Measurements from ENCODE around the gene ARMS2. TPM values are rescaled to one million over a fixed set of nuclear protein-coding genes. Genes with fewer than 3 reads are reported as not detected.

The ARMS2 gene, protein sequence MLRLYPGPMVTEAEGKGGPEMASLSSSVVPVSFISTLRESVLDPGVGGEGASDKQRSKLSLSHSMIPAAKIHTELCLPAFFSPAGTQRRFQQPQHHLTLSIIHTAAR
- total RNA-seq, result not detected

DNA sequence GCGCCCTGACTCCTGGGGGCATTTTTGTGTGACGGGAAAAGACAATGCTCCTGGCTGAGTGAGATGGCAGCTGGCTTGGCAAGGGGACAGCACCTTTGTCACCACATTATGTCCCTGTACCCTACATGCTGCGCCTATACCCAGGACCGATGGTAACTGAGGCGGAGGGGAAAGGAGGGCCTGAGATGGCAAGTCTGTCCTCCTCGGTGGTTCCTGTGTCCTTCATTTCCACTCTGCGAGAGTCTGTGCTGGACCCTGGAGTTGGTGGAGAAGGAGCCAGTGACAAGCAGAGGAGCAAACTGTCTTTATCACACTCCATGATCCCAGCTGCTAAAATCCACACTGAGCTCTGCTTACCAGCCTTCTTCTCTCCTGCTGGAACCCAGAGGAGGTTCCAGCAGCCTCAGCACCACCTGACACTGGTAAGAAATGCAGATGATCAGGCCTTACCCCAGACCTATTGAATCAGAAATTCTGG, at the start of gene ARMS2:
Gene ARMS2, plus strand, starts transcription at position 51 of the 478 bp plus-strand sequence. Its CDS starts 75 bp downstream, at position 126.
- peaks cover 32% of the 10 kb centered on the region for H3K27me3 Mint-ChIP-seq
- ATAC-seq, result no peak
- CTCF ChIA-PET, result interaction anchor here (3.1 kb wide), 1 partner anchor 111 kb away, joined by 12 read pairs; no protein-coding TSS in a partner anchor

DNA sequence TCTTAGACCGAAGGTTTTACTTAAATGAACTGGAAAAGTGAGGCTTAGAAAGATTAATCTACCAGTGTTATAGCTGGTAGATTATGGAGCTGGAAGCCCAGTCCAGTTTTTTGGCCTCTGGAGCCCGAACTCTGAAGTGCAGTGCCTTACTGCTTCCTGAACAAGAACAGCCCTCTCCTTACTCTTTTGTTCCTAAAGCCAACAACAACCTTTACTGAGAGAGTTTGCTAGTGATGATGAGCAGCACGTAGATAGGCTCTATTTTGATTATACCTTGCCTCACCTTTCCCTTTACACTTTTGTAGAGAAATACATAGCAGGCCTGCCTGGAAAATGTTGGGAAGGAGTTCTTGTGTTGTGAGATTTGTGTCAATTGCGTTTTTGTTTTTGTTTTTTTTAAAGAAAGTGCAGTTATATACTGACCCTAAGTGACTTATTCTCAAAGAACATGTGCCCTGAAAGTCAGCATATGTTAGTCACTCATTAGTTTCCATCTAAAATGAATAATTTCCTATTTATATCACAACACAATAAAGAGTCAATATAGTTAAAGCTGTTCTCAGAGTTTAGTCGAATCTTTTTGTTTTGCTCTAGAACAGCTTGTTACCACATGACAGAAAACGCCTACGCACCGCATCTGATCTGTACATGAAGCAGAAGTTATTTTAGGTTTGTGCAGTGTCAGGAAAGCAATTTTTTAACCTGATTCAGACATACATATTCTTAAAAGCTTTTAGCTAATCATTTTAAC, 46.9 kb upstream of the ARMS2 start:
- no peaks in the 10 kb centered on the region for H3K27me3 Mint-ChIP-seq
- H3K9me3 Mint-ChIP-seq, result no peaks in the 10 kb centered on the region
- DNase-seq (peak; percentile 34), ATAC-seq (peak; percentile 49)
- POLR2A ChIA-PET, result interaction anchor here (1.0 kb wide), 1 partner anchor 32 kb away, joined by 4 read pairs; no protein-coding TSS in a partner anchor
- peak overlapping the region; percentile 63 for H3K27ac Mint-ChIP-seq
- TF ChIP-seq CTCF (IDR thresholded peaks at IDR 0.05), result no peak
- H3K4me1 Mint-ChIP-seq (ENCODE audit: low read depth), result peaks cover 41% of the 10 kb centered on the region
- peak overlapping the region; percentile 6 for H3K4me3 Mint-ChIP-seq
- CTCF ChIA-PET, result interaction anchor here (0.8 to 1.1 kb wide), 2 partner anchors 21 to 27 kb away, joined by 3 read pairs; no protein-coding TSS in a partner anchor
- peaks cover 25% of the 10 kb centered on the region for H3K36me3 Mint-ChIP-seq (ENCODE audit: low read depth)
- intact Hi-C loops (cut with micrococcal nuclease), result no loop called here

More for the DNA sequence above, at the start of gene ARMS2:
- intact Hi-C loops (cut with micrococcal nuclease), result loop anchor here (10.0 kb wide), 1 partner anchor 110 kb away; the partner anchor contains the start of gene DMBT1
- no peak for TF ChIP-seq CTCF (IDR thresholded peaks at IDR 0.05)
- Mint-ChIP-seq H3K27ac (no peak within 1 kb of the TSS), H3K36me3 (ENCODE audit: low read depth) (no peaks in the 10 kb centered on the region), H3K4me1 (ENCODE audit: low read depth) (no peaks in the 10 kb centered on the region), H3K9me3 (no peaks in the 10 kb centered on the region), H3K4me3 (no peak within 1 kb of the TSS)
- DNase-seq, result no peak
- POLR2A ChIA-PET, result no interaction called here

DNA sequence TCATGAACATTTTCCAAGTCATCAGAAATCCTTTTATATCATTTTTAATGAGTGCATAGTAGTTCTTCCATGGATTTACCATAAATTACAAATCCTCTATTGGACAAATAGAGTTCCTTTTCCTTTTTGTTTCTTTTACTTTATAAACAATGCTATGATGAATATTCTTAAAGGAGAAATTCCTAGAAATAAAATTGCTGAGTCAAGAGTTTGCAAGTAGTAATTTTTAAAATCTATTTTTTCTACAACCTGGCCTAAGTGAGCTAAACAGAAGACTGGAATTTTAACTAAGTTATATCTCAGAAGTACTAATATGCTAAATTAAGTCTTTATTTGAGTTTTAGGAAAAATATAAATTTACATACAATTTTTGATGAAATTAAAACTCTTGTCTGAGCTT, 41.1 kb upstream of the ARMS2 start:
- no peak for DNase-seq

DNA sequence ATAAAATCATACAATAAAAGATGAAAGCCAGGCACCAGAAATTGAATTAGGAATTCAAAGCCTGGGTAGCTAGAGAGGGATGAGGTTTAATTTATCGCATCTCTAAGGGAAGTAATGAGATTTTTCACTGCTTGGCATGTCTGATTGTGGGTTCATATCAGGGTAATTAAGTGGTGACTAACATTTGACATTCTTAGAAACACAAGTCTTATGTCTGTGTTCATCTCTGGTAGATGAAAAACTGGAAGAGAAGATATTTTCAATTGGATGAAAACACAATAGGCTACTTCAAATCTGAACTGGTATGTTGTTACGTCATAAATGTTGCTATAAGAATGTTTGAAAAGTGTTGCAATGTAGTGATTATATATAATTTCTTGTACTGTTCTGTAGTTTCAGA, 36.8 kb upstream of the ARMS2 start:
- peaks cover 69% of the 10 kb centered on the region for H3K36me3 Mint-ChIP-seq (ENCODE audit: low read depth)
- TF ChIP-seq CTCF (IDR thresholded peaks at IDR 0.05), result no peak
- intact Hi-C loops (cut with micrococcal nuclease), result loop anchor here (2.0 kb wide), 1 partner anchor 43 kb away; the partner anchor contains the start of gene PLEKHA1
- ChIA-PET POLR2A (no interaction called here), CTCF (interaction anchor here (0.9 kb wide), 1 partner anchor 17 kb away, joined by 5 read pairs; no protein-coding TSS in a partner anchor)
- no peak for ATAC-seq
- peaks cover 7% of the 10 kb centered on the region for H3K9me3 Mint-ChIP-seq
- no peaks in the 10 kb centered on the region for H3K27me3 Mint-ChIP-seq
- peaks cover 80% of the 10 kb centered on the region for H3K4me1 Mint-ChIP-seq (ENCODE audit: low read depth)
- no peak for DNase-seq
- H3K4me3 Mint-ChIP-seq, result no peak overlapping the region
- peak overlapping the region; percentile 67 for H3K27ac Mint-ChIP-seq

More for the DNA sequence above, 41.1 kb upstream of the ARMS2 start:
- H3K9me3 Mint-ChIP-seq, result peaks cover 5% of the 10 kb centered on the region
- H3K36me3 Mint-ChIP-seq (ENCODE audit: low read depth), result peaks cover 54% of the 10 kb centered on the region
- no peak overlapping the region for H3K4me3 Mint-ChIP-seq
- no peaks in the 10 kb centered on the region for H3K27me3 Mint-ChIP-seq
- ChIA-PET POLR2A (interaction anchor here (0.7 kb wide), 1 partner anchor 39 kb away, joined by 3 read pairs; the partner anchor contains the start of gene PLEKHA1), CTCF (interaction anchor here (0.8 to 0.9 kb wide), 2 partner anchors 114 to 152 kb away, joined by 3 to 4 read pairs; no protein-coding TSS in a partner anchor)
- H3K4me1 Mint-ChIP-seq (ENCODE audit: low read depth), result peaks cover 46% of the 10 kb centered on the region
- H3K27ac Mint-ChIP-seq, result no peak overlapping the region
- no peak for ATAC-seq
- intact Hi-C loops (cut with micrococcal nuclease), result no loop called here
- TF ChIP-seq CTCF (IDR thresholded peaks at IDR 0.05), result no peak

Measured in activated CD8-positive, alpha-beta T cell treated with anti-CD3 and anti-CD28 coated beads for 36 hours (primary cell).